Breast epithelium (tissue), 3 donors: ENCODE measurements around the gene ZNF627.

Experiments used
- CTCF ChIP-seq, 3 donors: fragments of 450-650 bp; IDR thresholded peaks; one replicate each; pipeline ENCODE4 v1.5.1; 2016 to 2017; ENCODE audit warnings: antibody characterized with exemption in 3 of 3, mild to moderate bottlenecking in 3 of 3, moderate library complexity in 3 of 3
- POLR2A ChIP-seq: fragments of 450-650 bp; IDR thresholded peaks from one replicate; pipeline ENCODE4 v1.6.1; 2016; ENCODE audit warnings: antibody characterized with exemption, mild to moderate bottlenecking, moderate library complexity
- POLR2AphosphoS5 ChIP-seq, 3 donors: sonication (generic); formaldehyde crosslinking; IDR thresholded peaks; one replicate each; pipeline ENCODE4 v1.6.1; 2017; ENCODE audit warnings: antibody characterized with exemption in 3 of 3

GRCh38 chr19:11563532-11563931 is 33.8 kb upstream of the ZNF627 start:
- TF ChIP-seq CTCF (IDR thresholded peaks at IDR 0.05) = no peak
- TF ChIP-seq POLR2AphosphoS5 (IDR thresholded peaks at IDR 0.05) = no peak
- no peak for TF ChIP-seq POLR2A
